HEK293T (cell line): ENCODE measurements around the gene FMR1.

Source experiments
- CTCF ChIA-PET: fragments of 350-600 bp; formaldehyde crosslinking; extraction: SDS; loops from one replicate; lab custom pipeline; 2021; ENCODE audit warnings: antibody characterized with exemption, inconsistent platforms; lab: Yijun Ruan, JAX
- POLR2A ChIA-PET: fragments of 350-600 bp; formaldehyde crosslinking; extraction: SDS; loops from one replicate; lab custom pipeline; 2020; ENCODE audit warnings: antibody characterized with exemption, inconsistent platforms; lab: Yijun Ruan, JAX
- DNase-seq: peaks from one replicate; pipeline ENCODE4 v3.0.0; 2012; ENCODE audit warnings: mixed read lengths; ENCODE audit errors: extremely low spot score
- ARNT ChIP-seq: fragments of 450-650 bp; IDR thresholded peaks from 2 replicates; pipeline ENCODE4 v1.6.1; 2017; ENCODE audit warnings: mild to moderate bottlenecking
- BHLHE40 ChIP-seq: fragments of 450-650 bp; IDR thresholded peaks from 2 replicates; pipeline ENCODE4 v1.6.1; 2016; ENCODE audit warnings: mild to moderate bottlenecking, moderate library complexity, borderline replicate concordance
- CTBP1 ChIP-seq: fragments of 450-650 bp; IDR thresholded peaks from 2 replicates; pipeline ENCODE4 v1.6.1; 2016; ENCODE audit warnings: borderline replicate concordance
- ELF4 ChIP-seq: fragments of 450-650 bp; IDR thresholded peaks from 2 replicates; pipeline ENCODE4 v1.6.1; 2017; ENCODE audit warnings: antibody characterized with exemption
- FOXA1 ChIP-seq: fragments of 450-650 bp; IDR thresholded peaks from 2 replicates; pipeline ENCODE4 v1.6.1; 2016; ENCODE audit warnings: mild to moderate bottlenecking
- FOXK2 ChIP-seq: fragments of 450-650 bp; IDR thresholded peaks from 2 replicates; pipeline ENCODE4 v1.6.1; 2016; ENCODE audit warnings: mild to moderate bottlenecking
- FOXM1 ChIP-seq: fragments of 450-650 bp; IDR thresholded peaks from 2 replicates; pipeline ENCODE4 v1.6.1; 2017; ENCODE audit warnings: mild to moderate bottlenecking, borderline replicate concordance
- HDGF ChIP-seq: fragments of 450-650 bp; IDR thresholded peaks from 2 replicates; pipeline ENCODE4 v1.6.1; 2017; ENCODE audit warnings: antibody characterized with exemption, borderline replicate concordance
- L3MBTL2 ChIP-seq: fragments of 450-650 bp; conservative IDR thresholded peaks from 2 replicates; pipeline ENCODE4 v1.6.1; 2016; ENCODE audit warnings: mild to moderate bottlenecking
- LEF1 ChIP-seq: fragments of 450-650 bp; IDR thresholded peaks from 2 replicates; pipeline ENCODE4 v1.6.1; 2017; ENCODE audit warnings: mild to moderate bottlenecking, borderline replicate concordance
- NFRKB ChIP-seq: fragments of 450-650 bp; IDR thresholded peaks from 2 replicates; pipeline ENCODE4 v1.6.1; 2016; ENCODE audit warnings: mild to moderate bottlenecking, moderate library complexity
- PKNOX1 ChIP-seq: fragments of 450-650 bp; IDR thresholded peaks from 2 replicates; pipeline ENCODE4 v1.6.1; 2016
- SP1 ChIP-seq: fragments of 450-650 bp; IDR thresholded peaks from 2 replicates; pipeline ENCODE4 v1.6.1; 2017
- SUZ12 ChIP-seq: fragments of 450-650 bp; IDR thresholded peaks from 2 replicates; pipeline ENCODE4 v1.6.1; 2016; ENCODE audit warnings: mild to moderate bottlenecking
- TARDBP ChIP-seq: fragments of 450-650 bp; IDR thresholded peaks from 2 replicates; pipeline ENCODE4 v1.6.1; 2016
- ZNF384 ChIP-seq: fragments of 450-650 bp; IDR thresholded peaks from 2 replicates; pipeline ENCODE4 v1.6.1; 2016

FMR1 gene

GRCh38 chrX:147912093-147912801 is 528 bp downstream of the FMR1 start:
- TF ChIP-seq ARNT (no peak), PKNOX1 (no peak), FOXM1 (no peak), CTBP1 (no peak), TARDBP (no peak), ZNF384 (no peak), L3MBTL2 (no peak), NFRKB (no peak), HDGF (no peak), LEF1 (no peak), ELF4 (no peak), FOXA1 (no peak), FOXK2 (no peak), SP1 (no peak), BHLHE40 (no peak), SUZ12 (no peak)
- peak; percentile 34 for DNase-seq
- POLR2A ChIA-PET = no interaction called here
- CTCF ChIA-PET = no interaction called here

GRCh38 chrX:147913570-147913969 is 1.9 kb downstream of the FMR1 start:
- CTCF ChIA-PET = no interaction called here
- no peak for TF ChIP-seq NFRKB
- no peak for TF ChIP-seq ARNT
- no peak for TF ChIP-seq FOXM1
- DNase-seq = no peak
- POLR2A ChIA-PET = no interaction called here

- TF ChIP-seq LEF1 (no peak), TARDBP (no peak)
- POLR2A ChIA-PET = no interaction called here
- DNase-seq = no peak
- CTCF ChIA-PET = no interaction called here
Observed at GRCh38 chrX:147914591-147914990, 2.9 kb downstream of the FMR1 start.

- DNase-seq = no peak
- ChIA-PET POLR2A (no interaction called here), CTCF (no interaction called here)
- TF ChIP-seq TARDBP (no peak), FOXM1 (no peak), PKNOX1 (no peak), FOXA1 (no peak), L3MBTL2 (no peak), ARNT (no peak), SUZ12 (no peak), CTBP1 (no peak), FOXK2 (no peak), LEF1 (no peak), SP1 (no peak), BHLHE40 (no peak)
Observed at GRCh38 chrX:147916375-147916968, 4.8 kb downstream of the FMR1 start.

- POLR2A ChIA-PET = no interaction called here
- no peak for TF ChIP-seq CTBP1
- no peak for TF ChIP-seq L3MBTL2
- TF ChIP-seq SP1 = no peak
- no peak for TF ChIP-seq FOXA1
- TF ChIP-seq ZNF384 = no peak
- TF ChIP-seq FOXK2 = no peak
- TF ChIP-seq LEF1 = no peak
- TF ChIP-seq FOXM1 = no peak
- TF ChIP-seq SUZ12 = no peak
- no peak for TF ChIP-seq ARNT
- no peak for TF ChIP-seq TARDBP
- TF ChIP-seq ELF4 = no peak
- TF ChIP-seq HDGF = no peak
- TF ChIP-seq BHLHE40 = no peak
- TF ChIP-seq NFRKB = no peak
- no peak for TF ChIP-seq PKNOX1
- DNase-seq = no peak
- CTCF ChIA-PET = no interaction called here
Observed at GRCh38 chrX:147917700-147918695, 6.3 kb downstream of the FMR1 start.

- TF ChIP-seq FOXA1 = no peak
- TF ChIP-seq TARDBP = no peak
- TF ChIP-seq HDGF = no peak
- TF ChIP-seq ELF4 = no peak
- TF ChIP-seq NFRKB = no peak
- TF ChIP-seq SUZ12 = no peak
- no peak for TF ChIP-seq ZNF384
- TF ChIP-seq BHLHE40 = no peak
- no peak for TF ChIP-seq ARNT
- TF ChIP-seq L3MBTL2 = no peak
- no peak for TF ChIP-seq SP1
- TF ChIP-seq FOXK2 = no peak
- TF ChIP-seq FOXM1 = no peak
- TF ChIP-seq LEF1 = no peak
- TF ChIP-seq CTBP1 = no peak
- ChIA-PET POLR2A (no interaction called here), CTCF (no interaction called here)
- DNase-seq = no peak
Observed at GRCh38 chrX:147920161-147920666, 8.5 kb downstream of the FMR1 start.
